ENCODE results near the gene NFE2L2. TPM values are rescaled to one million over a fixed set of nuclear protein-coding genes. Genes with fewer than 3 reads are reported as not detected.
A peak's percentile ranks its signal among the peaks of the same experiment; 100 is the strongest.
"Not testable (repeated sequence)": the region's sequence is repeated elsewhere in the genome, so short reads cannot be mapped to it uniquely, and the experiment has no call there.

NFE2L2 gene
- total RNA-seq (46.6 TPM), polyA plus RNA-seq (91.7 TPM)
- long read RNA-seq, donor 1, partial matches to known transcripts = 0 of 6 reads
- long read RNA-seq, donor 1, other reads (novel, unspliced or antisense) = 0 of 6 reads
- long read RNA-seq, donor 2, transcript NFE2L2-202 (5 exons, 2,651 nt) = minor isoform, 12 of 134 reads
- long read RNA-seq, donor 2, transcript NFE2L2-201 (5 exons, 2,853 nt) = major isoform, 22 of 134 reads
- long read RNA-seq, donor 2, partial matches to known transcripts = 69 of 134 reads
- long read RNA-seq, donor 2, other reads (novel, unspliced or antisense) = 27 of 134 reads
- long read RNA-seq, donor 3, transcript NFE2L2-210 (2 exons, 521 nt) = minor isoform, 9 of 25 reads
- long read RNA-seq, donor 3, transcript NFE2L2-201 (5 exons, 2,853 nt) = major isoform, 10 of 25 reads
- long read RNA-seq, donor 3, partial matches to known transcripts = 0 of 25 reads
- long read RNA-seq, donor 3, other reads (novel, unspliced or antisense) = 0 of 25 reads
- long read RNA-seq, donor 4, transcript NFE2L2-201 (5 exons, 2,853 nt) = major isoform, 5 of 9 reads
- long read RNA-seq, donor 4, partial matches to known transcripts = 0 of 9 reads
- long read RNA-seq, donor 4, other reads (novel, unspliced or antisense) = 0 of 9 reads
- long read RNA-seq, donor 5, transcript NFE2L2-201 (5 exons, 2,853 nt) = major isoform, 21 of 61 reads
- long read RNA-seq, donor 5, transcript NFE2L2-202 (5 exons, 2,651 nt) = minor isoform, 11 of 61 reads
- long read RNA-seq, donor 5, transcript NFE2L2-210 (2 exons, 521 nt) = minor isoform, 8 of 61 reads
- long read RNA-seq, donor 5, partial matches to known transcripts = 0 of 61 reads
- long read RNA-seq, donor 5, other reads (novel, unspliced or antisense) = 18 of 61 reads
- long read RNA-seq, donor 6, transcript NFE2L2-201 (5 exons, 2,853 nt) = major isoform, 8 of 15 reads
- long read RNA-seq, donor 6, transcript NFE2L2-202 (5 exons, 2,651 nt) = minor isoform, 6 of 15 reads
- long read RNA-seq, donor 6, partial matches to known transcripts = 0 of 15 reads
- long read RNA-seq, donor 6, other reads (novel, unspliced or antisense) = 0 of 15 reads
- long read RNA-seq, donor 7, transcript NFE2L2-201 (5 exons, 2,853 nt) = major isoform, 24 of 36 reads
- long read RNA-seq, donor 7, transcript NFE2L2-202 (5 exons, 2,651 nt) = minor isoform, 10 of 36 reads
- long read RNA-seq, donor 7, partial matches to known transcripts = 0 of 36 reads
- long read RNA-seq, donor 7, other reads (novel, unspliced or antisense) = 0 of 36 reads
- long read RNA-seq, donor 8, transcript NFE2L2-201 (5 exons, 2,853 nt) = major isoform, 7 of 8 reads
- long read RNA-seq, donor 8, partial matches to known transcripts = 0 of 8 reads
- long read RNA-seq, donor 8, other reads (novel, unspliced or antisense) = 0 of 8 reads
- long read RNA-seq, donor 9, transcript NFE2L2-201 (5 exons, 2,853 nt) = major isoform, 8 of 15 reads
- long read RNA-seq, donor 9, partial matches to known transcripts = 0 of 15 reads
- long read RNA-seq, donor 9, other reads (novel, unspliced or antisense) = 0 of 15 reads
- long read RNA-seq, donor 10, transcript NFE2L2-210 (2 exons, 521 nt) = major isoform, 6 of 14 reads
- long read RNA-seq, donor 10, partial matches to known transcripts = 0 of 14 reads
- long read RNA-seq, donor 10, other reads (novel, unspliced or antisense) = 0 of 14 reads

DNA sequence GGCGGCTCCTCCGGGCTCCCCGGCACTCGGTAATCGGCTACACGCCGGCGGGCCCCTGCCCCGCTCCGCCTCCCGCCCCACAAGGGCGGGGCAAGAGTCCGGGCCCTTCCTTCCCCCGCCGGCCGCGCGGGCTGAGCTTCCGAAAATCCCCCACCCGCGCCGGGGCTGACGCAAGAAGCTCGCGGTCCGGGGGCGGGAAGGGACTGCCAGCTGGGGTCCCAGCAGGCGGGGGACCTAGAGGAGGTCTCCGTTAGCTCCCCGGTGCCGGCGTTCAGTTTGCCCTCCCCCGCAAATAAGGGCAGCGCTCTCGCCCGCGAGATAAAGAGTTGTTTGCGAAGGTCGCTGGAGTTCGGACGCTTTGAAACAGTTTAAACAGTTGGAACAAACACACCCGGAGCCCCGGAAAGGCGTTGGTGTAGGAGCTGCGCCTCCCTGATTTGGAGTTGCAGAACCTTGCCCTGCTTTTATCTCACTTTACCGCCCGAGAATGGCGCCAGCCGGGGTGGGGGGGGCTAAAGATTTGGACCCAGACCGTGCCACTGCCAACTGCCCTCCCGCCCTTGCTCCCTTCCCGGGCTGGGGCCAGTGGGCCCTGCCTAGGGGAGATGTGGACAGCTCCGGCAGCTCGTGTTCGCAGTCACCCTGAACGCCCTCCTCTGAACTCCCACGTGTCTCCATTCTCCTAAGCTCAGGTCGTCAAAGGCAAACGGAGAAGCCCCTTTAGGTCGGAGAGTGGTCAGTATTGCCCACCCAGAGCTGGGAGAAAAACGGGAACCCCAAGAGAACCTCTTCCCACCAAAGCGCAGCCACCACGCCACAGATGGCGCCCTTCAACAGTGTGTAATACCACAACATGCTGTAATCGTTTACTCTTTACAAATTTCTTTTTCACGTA, at the start of gene NFE2L2:
NFE2L2 (minus strand) TSS at position 35 of the 895 bp plus-strand sequence. CDS start 151 bp downstream, outside the sequence.
- WGBS = under 1% methylated on average over 66 of the region's 66 CpGs
- no peaks in the 10 kb centered on the region for H3K9me3 ChIP-seq (ENCODE audit: control insufficient read depth in 2 of 2, insufficient read depth in 1 of 2, low read length in 1 of 2)
- DNase-seq (ENCODE audit: low read depth in 6 of 9, low spot score in 9 of 9) = peak; percentile 61 to 92 (median 80)
- peak within 1 kb of the TSS; percentile 90 to 96 for H3K4me3 ChIP-seq (ENCODE audit: low read length in 2 of 2)
- no peaks in the 10 kb centered on the region for H3K36me3 ChIP-seq (ENCODE audit: control insufficient read depth in 2 of 2, insufficient read depth in 2 of 2, low read length in 1 of 2)
- H3K4me1 ChIP-seq (ENCODE audit: control insufficient read depth in 2 of 2, insufficient read depth in 2 of 2, low read length in 2 of 2) = peaks cover 13 to 15% of the 10 kb centered on the region in 2 donors
- H3K27ac ChIP-seq (ENCODE audit: low read depth in 1 of 2, low read length in 1 of 2) = peak within 1 kb of the TSS; percentile 98
- H3K27me3 ChIP-seq (ENCODE audit: control insufficient read depth in 2 of 2, insufficient read depth in 1 of 2, low read length in 1 of 2) = no peaks in the 10 kb centered on the region

GRCh38 chr2:177314194-177314593, 49.7 kb upstream of the NFE2L2 start:
- Histone ChIP-seq H3K36me3 (ENCODE audit: control insufficient read depth in 2 of 2, insufficient read depth in 2 of 2, low read length in 1 of 2) (no peaks in the 10 kb centered on the region), H3K4me1 (ENCODE audit: control insufficient read depth in 2 of 2, insufficient read depth in 2 of 2, low read length in 2 of 2) (peaks cover 5 to 12% of the 10 kb centered on the region in 2 donors), H3K27me3 (ENCODE audit: control insufficient read depth in 2 of 2, insufficient read depth in 1 of 2, low read length in 1 of 2) (no peaks in the 10 kb centered on the region), H3K4me3 (ENCODE audit: low read length in 2 of 2) (no peak overlapping the region), H3K9me3 (ENCODE audit: control insufficient read depth in 2 of 2, insufficient read depth in 1 of 2, low read length in 1 of 2) (peaks cover 0 to 6% of the 10 kb centered on the region in 2 donors), H3K27ac (ENCODE audit: low read depth in 1 of 2, low read length in 1 of 2) (no peak overlapping the region)
- no peak for DNase-seq (ENCODE audit: low read depth in 6 of 9, low spot score in 9 of 9)
- 94% methylated on average over 1 of the region's 1 CpG for WGBS

GRCh38 chr2:177313162-177313781, 48.7 kb upstream of the NFE2L2 start:
- Histone ChIP-seq H3K4me3 (ENCODE audit: low read length in 2 of 2) (no peak overlapping the region), H3K27me3 (ENCODE audit: control insufficient read depth in 2 of 2, insufficient read depth in 1 of 2, low read length in 1 of 2) (no peaks in the 10 kb centered on the region), H3K9me3 (ENCODE audit: control insufficient read depth in 2 of 2, insufficient read depth in 1 of 2, low read length in 1 of 2) (peaks cover 0 to 6% of the 10 kb centered on the region in 2 donors), H3K27ac (ENCODE audit: low read depth in 1 of 2, low read length in 1 of 2) (no peak overlapping the region), H3K36me3 (ENCODE audit: control insufficient read depth in 2 of 2, insufficient read depth in 2 of 2, low read length in 1 of 2) (no peaks in the 10 kb centered on the region), H3K4me1 (ENCODE audit: control insufficient read depth in 2 of 2, insufficient read depth in 2 of 2, low read length in 2 of 2) (peaks cover 5 to 12% of the 10 kb centered on the region in 2 donors)
- 94% methylated on average over 2 of the region's 2 CpGs for WGBS
- no peak for DNase-seq (ENCODE audit: low read depth in 6 of 9, low spot score in 9 of 9)

- no peak overlapping the region for H3K27ac ChIP-seq (ENCODE audit: low read depth in 1 of 2, low read length in 1 of 2)
- no peak for DNase-seq (ENCODE audit: low read depth in 6 of 9, low spot score in 9 of 9)
- H3K36me3 ChIP-seq (ENCODE audit: control insufficient read depth in 2 of 2, insufficient read depth in 2 of 2, low read length in 1 of 2) = no peaks in the 10 kb centered on the region
- H3K4me3 ChIP-seq (ENCODE audit: low read length in 2 of 2) = no peak overlapping the region
- H3K27me3 ChIP-seq (ENCODE audit: control insufficient read depth in 2 of 2, insufficient read depth in 1 of 2, low read length in 1 of 2) = no peaks in the 10 kb centered on the region
- peaks cover 0 to 6% of the 10 kb centered on the region in 2 donors for H3K9me3 ChIP-seq (ENCODE audit: control insufficient read depth in 2 of 2, insufficient read depth in 1 of 2, low read length in 1 of 2)
- 100% methylated on average over 1 of the region's 1 CpG for WGBS
- H3K4me1 ChIP-seq (ENCODE audit: control insufficient read depth in 2 of 2, insufficient read depth in 2 of 2, low read length in 2 of 2) = peaks cover 5 to 12% of the 10 kb centered on the region in 2 donors
These were observed 48.0 kb upstream of the NFE2L2 start for GRCh38 chr2:177312562-177312961.

GRCh38 chr2:177309672-177310309, 45.3 kb upstream of the NFE2L2 start:
- H3K4me3 ChIP-seq (ENCODE audit: low read length in 2 of 2); H3K27me3 ChIP-seq (ENCODE audit: control insufficient read depth in 2 of 2, insufficient read depth in 1 of 2, low read length in 1 of 2); H3K36me3 ChIP-seq (ENCODE audit: control insufficient read depth in 2 of 2, insufficient read depth in 2 of 2, low read length in 1 of 2); H3K9me3 ChIP-seq (ENCODE audit: control insufficient read depth in 2 of 2, insufficient read depth in 1 of 2, low read length in 1 of 2): not testable (repeated sequence)
- Histone ChIP-seq H3K4me1 (ENCODE audit: control insufficient read depth in 2 of 2, insufficient read depth in 2 of 2, low read length in 2 of 2) (peaks cover 5 to 12% of the 10 kb centered on the region in 2 donors), H3K27ac (ENCODE audit: low read depth in 1 of 2, low read length in 1 of 2) (peak overlapping the region; percentile 20 to 79)
- 24% methylated on average over 7 of the region's 7 CpGs for WGBS
- DNase-seq (ENCODE audit: low read depth in 6 of 9, low spot score in 9 of 9) = peak in 8 of 9 donors; percentile 38 to 85 (median 64)

GRCh38 chr2:177306550-177306949, 42.0 kb upstream of the NFE2L2 start:
- peaks cover 0 to 6% of the 10 kb centered on the region in 2 donors for H3K9me3 ChIP-seq (ENCODE audit: control insufficient read depth in 2 of 2, insufficient read depth in 1 of 2, low read length in 1 of 2)
- H3K27ac ChIP-seq (ENCODE audit: low read depth in 1 of 2, low read length in 1 of 2) = no peak overlapping the region
- no peak for DNase-seq (ENCODE audit: low read depth in 6 of 9, low spot score in 9 of 9)
- peaks cover 5 to 12% of the 10 kb centered on the region in 2 donors for H3K4me1 ChIP-seq (ENCODE audit: control insufficient read depth in 2 of 2, insufficient read depth in 2 of 2, low read length in 2 of 2)
- H3K4me3 ChIP-seq (ENCODE audit: low read length in 2 of 2) = no peak overlapping the region
- 96% methylated on average over 3 of the region's 3 CpGs for WGBS
- H3K36me3 ChIP-seq (ENCODE audit: control insufficient read depth in 2 of 2, insufficient read depth in 2 of 2, low read length in 1 of 2) = no peaks in the 10 kb centered on the region
- no peaks in the 10 kb centered on the region for H3K27me3 ChIP-seq (ENCODE audit: control insufficient read depth in 2 of 2, insufficient read depth in 1 of 2, low read length in 1 of 2)

- Histone ChIP-seq H3K36me3 (ENCODE audit: control insufficient read depth in 2 of 2, insufficient read depth in 2 of 2, low read length in 1 of 2) (no peaks in the 10 kb centered on the region), H3K9me3 (ENCODE audit: control insufficient read depth in 2 of 2, insufficient read depth in 1 of 2, low read length in 1 of 2) (no peaks in the 10 kb centered on the region), H3K27ac (ENCODE audit: low read depth in 1 of 2, low read length in 1 of 2) (no peak overlapping the region), H3K27me3 (ENCODE audit: control insufficient read depth in 2 of 2, insufficient read depth in 1 of 2, low read length in 1 of 2) (no peaks in the 10 kb centered on the region), H3K4me1 (ENCODE audit: control insufficient read depth in 2 of 2, insufficient read depth in 2 of 2, low read length in 2 of 2) (no peaks in the 10 kb centered on the region), H3K4me3 (ENCODE audit: low read length in 2 of 2) (no peak overlapping the region)
- no peak for DNase-seq (ENCODE audit: low read depth in 6 of 9, low spot score in 9 of 9)
These were observed 39.4 kb upstream of the NFE2L2 start for GRCh38 chr2:177303939-177304338.
